Measurements from ENCODE around the gene APOL3. TPM values are rescaled to one million over a fixed set of nuclear protein-coding genes. Genes with fewer than 3 reads are reported as not detected.

The APOL3 gene
- total and polyA plus RNA-seq, 2 experiments from 2014 or later, result 1.3 to 2.1 TPM

- H3K27ac ChIP-seq, result no peak overlapping the region
- no peaks in the 10 kb centered on the region for H3K79me2 ChIP-seq
- H3K4me1 ChIP-seq (ENCODE audit: insufficient read depth), result peaks cover 41% of the 10 kb centered on the region
- no peaks in the 10 kb centered on the region for H3K27me3 ChIP-seq
- H2AFZ ChIP-seq, result no peak overlapping the region
- DNase-seq (ENCODE audit: low spot score), result no peak
- H3K9me3 ChIP-seq (ENCODE audit: low read depth), result no peaks in the 10 kb centered on the region
- H3K4me3 ChIP-seq, result no peak overlapping the region
- H3K9me2 ChIP-seq (replicated peaks; ENCODE audit: insufficient read depth), result no peaks in the 10 kb centered on the region
- TF ChIP-seq EZH2 (IDR thresholded peaks at IDR 0.05; ENCODE audit: borderline replicate concordance), result no peak
- no peak for TF ChIP-seq CTCF (IDR thresholded peaks at IDR 0.05; ENCODE audit: poor library complexity)
- TF ChIP-seq EZH2phosphoT487 (IDR thresholded peaks at IDR 0.05; ENCODE audit: low read depth, severe bottlenecking, unreplicated experiment), result no peak
- H4K20me1 ChIP-seq (ENCODE audit: insufficient read depth, poor library complexity, severe bottlenecking), result no peaks in the 10 kb centered on the region
- no peak overlapping the region for H3K4me2 ChIP-seq
- 99% methylated on average over 5 of the region's 5 CpGs for WGBS (ENCODE audit: low lambda C conversion rate, missing lambda C conversion rate)
- no peaks in the 10 kb centered on the region for H3K36me3 ChIP-seq (replicated peaks; ENCODE audit: insufficient read depth, low read depth)
Observed at GRCh38 chr22:36199001-36199551, 38.5 kb upstream of the APOL3 start.

GRCh38 chr22:36198536-36198935 is 38.0 kb upstream of the APOL3 start:
- no peak for DNase-seq (ENCODE audit: low spot score)
- H3K27me3 ChIP-seq, result no peaks in the 10 kb centered on the region
- WGBS (ENCODE audit: low lambda C conversion rate, missing lambda C conversion rate), result 84% methylated on average over 3 of the region's 3 CpGs
- no peaks in the 10 kb centered on the region for H3K9me3 ChIP-seq (ENCODE audit: low read depth)
- H3K79me2 ChIP-seq, result no peaks in the 10 kb centered on the region
- H3K4me1 ChIP-seq (ENCODE audit: insufficient read depth), result peaks cover 41% of the 10 kb centered on the region
- H3K4me2 ChIP-seq, result no peak overlapping the region
- H3K4me3 ChIP-seq, result no peak overlapping the region
- H2AFZ ChIP-seq, result no peak overlapping the region
- no peaks in the 10 kb centered on the region for H3K36me3 ChIP-seq (replicated peaks; ENCODE audit: insufficient read depth, low read depth)
- peak overlapping the region; percentile 80 for H3K27ac ChIP-seq
- no peak for TF ChIP-seq CTCF (IDR thresholded peaks at IDR 0.05; ENCODE audit: poor library complexity)
- TF ChIP-seq EZH2phosphoT487 (IDR thresholded peaks at IDR 0.05; ENCODE audit: low read depth, severe bottlenecking, unreplicated experiment), result no peak
- TF ChIP-seq EZH2 (IDR thresholded peaks at IDR 0.05; ENCODE audit: borderline replicate concordance), result no peak
- no peaks in the 10 kb centered on the region for H4K20me1 ChIP-seq (ENCODE audit: insufficient read depth, poor library complexity, severe bottlenecking)
- H3K9me2 ChIP-seq (replicated peaks; ENCODE audit: insufficient read depth), result no peaks in the 10 kb centered on the region

GRCh38 chr22:36197514-36198146 is 37.1 kb upstream of the APOL3 start:
- TF ChIP-seq CTCF (IDR thresholded peaks at IDR 0.05; ENCODE audit: poor library complexity) (no peak), EZH2phosphoT487 (IDR thresholded peaks at IDR 0.05; ENCODE audit: low read depth, severe bottlenecking, unreplicated experiment) (no peak), EZH2 (IDR thresholded peaks at IDR 0.05; ENCODE audit: borderline replicate concordance) (no peak)
- WGBS (ENCODE audit: low lambda C conversion rate, missing lambda C conversion rate), result 57% methylated on average over 8 of the region's 8 CpGs

More at GRCh38 chr22:36197514-36198146, 37.1 kb upstream of the APOL3 start:
- peak; percentile 36 for DNase-seq (ENCODE audit: low spot score)
- Histone ChIP-seq H3K79me2 (no peaks in the 10 kb centered on the region), H3K9me2 (replicated peaks; ENCODE audit: insufficient read depth) (no peaks in the 10 kb centered on the region), H4K20me1 (ENCODE audit: insufficient read depth, poor library complexity, severe bottlenecking) (no peaks in the 10 kb centered on the region), H3K4me2 (peak overlapping the region; percentile 62), H2AFZ (peak overlapping the region; percentile 37), H3K27ac (peak overlapping the region; percentile 80), H3K9me3 (ENCODE audit: low read depth) (no peaks in the 10 kb centered on the region), H3K36me3 (replicated peaks; ENCODE audit: insufficient read depth, low read depth) (no peaks in the 10 kb centered on the region), H3K4me3 (no peak overlapping the region), H3K4me1 (ENCODE audit: insufficient read depth) (peaks cover 35% of the 10 kb centered on the region), H3K27me3 (no peaks in the 10 kb centered on the region)

All from hepatocyte (in vitro differentiated cells).